OCI-LY7 (cell line): ENCODE data around the gene FNDC3B.

Experiments used
- CTCF ChIP-seq: fragments of 200-600 bp; sonication (generic); conservative IDR thresholded peaks from 2 replicates; pipeline ENCODE4 v1.5.1; 2014; ENCODE audit warnings: mild to moderate bottlenecking, antibody characterized with exemption, low read length, moderate library complexity, mixed read lengths
- EZH2phosphoT487 ChIP-seq: fragments of 200-600 bp; sonication (generic); IDR thresholded peaks from 2 replicates; pipeline ENCODE4 v1.6.1; 2018; ENCODE audit warnings: low read depth, borderline replicate concordance, mild to moderate bottlenecking, mixed run types, antibody characterized with exemption, low read length, moderate library complexity, mixed read lengths

- TF ChIP-seq EZH2phosphoT487 (no peak), CTCF (no peak)
These were observed 27.8 kb downstream of the FNDC3B start for GRCh38 chr3:172066880-172067796.
